GM23248 (cell line): ENCODE measurements around the gene RNLS. TPM values are rescaled to one million over a fixed set of nuclear protein-coding genes. Genes with fewer than 3 reads are reported as not detected.

Experiments used
- DNase-seq: peaks from one replicate; pipeline ENCODE4 v3.0.0-alpha.2; 2015
- H2AFZ ChIP-seq: fragments of 200-600 bp; sonication (generic); 2 replicates; pipeline ENCODE4 v1.6.1; 2016; ENCODE audit warnings: antibody characterized with exemption
- H3F3A ChIP-seq: fragments of 200-600 bp; sonication (generic); 2 replicates; pipeline ENCODE4 v1.6.1; 2016; ENCODE audit warnings: mild to moderate bottlenecking, antibody characterized with exemption, mixed run types; ENCODE audit not compliant: insufficient read depth
- H3K27ac ChIP-seq: fragments of 200-600 bp; sonication (generic); 2 replicates; pipeline ENCODE4 v1.5.1; 2016; ENCODE audit warnings: mild to moderate bottlenecking
- H3K27me3 ChIP-seq: fragments of 200-600 bp; sonication (generic); replicated peaks from 2 replicates; pipeline ENCODE4 v1.6.1; 2016; ENCODE audit warnings: mild to moderate bottlenecking; ENCODE audit not compliant: insufficient read depth
- H3K36me3 ChIP-seq: fragments of 200-600 bp; sonication (generic); 2 replicates; pipeline ENCODE4 v1.6.1; 2016; ENCODE audit warnings: low read depth, mild to moderate bottlenecking
- H3K4me1 ChIP-seq: fragments of 200-600 bp; sonication (generic); 2 replicates; pipeline ENCODE4 v1.6.1; 2016; ENCODE audit warnings: mild to moderate bottlenecking; ENCODE audit not compliant: insufficient read depth
- H3K4me2 ChIP-seq: fragments of 200-600 bp; sonication (generic); one replicate; pipeline ENCODE4 v1.6.1; 2016; ENCODE audit warnings: mild to moderate bottlenecking; ENCODE audit not compliant: unreplicated experiment
- H3K4me3 ChIP-seq: fragments of 200-600 bp; sonication (generic); 2 replicates; pipeline ENCODE4 v1.5.1; 2016; ENCODE audit warnings: mild to moderate bottlenecking
- H3K79me2 ChIP-seq: fragments of 200-600 bp; sonication (generic); 2 replicates; pipeline ENCODE4 v1.6.1; 2016; ENCODE audit warnings: mild to moderate bottlenecking; ENCODE audit not compliant: insufficient read depth
- H3K9ac ChIP-seq: fragments of 200-600 bp; sonication (generic); 2 replicates; pipeline ENCODE4 v1.6.1; 2016; ENCODE audit warnings: mild to moderate bottlenecking
- H3K9me2 ChIP-seq: fragments of 200-600 bp; sonication (generic); 2 replicates; pipeline ENCODE4 v1.6.1; 2016; ENCODE audit warnings: mixed run types, mild to moderate bottlenecking, moderate library complexity; ENCODE audit not compliant: insufficient read depth
- H3K9me3 ChIP-seq: fragments of 200-600 bp; sonication (generic); one replicate; pipeline ENCODE4 v1.6.1; 2017; ENCODE audit warnings: low read depth
- H4K20me1 ChIP-seq: fragments of 200-600 bp; sonication (generic); 2 replicates; pipeline ENCODE4 v1.6.0; 2016; ENCODE audit not compliant: insufficient read depth
- EZH2 ChIP-seq: fragments of 200-600 bp; sonication (generic); IDR thresholded peaks from 2 replicates; pipeline ENCODE4 v1.6.1; 2018; ENCODE audit warnings: antibody characterized with exemption, mild to moderate bottlenecking; ENCODE audit not compliant: insufficient read depth, poor library complexity, severe bottlenecking
- EZH2phosphoT487 ChIP-seq: fragments of 200-600 bp; sonication (generic); IDR thresholded peaks from 2 replicates; pipeline ENCODE4 v1.6.1; 2018; ENCODE audit warnings: antibody characterized with exemption, moderate library complexity, mild to moderate bottlenecking, low read depth; ENCODE audit not compliant: insufficient read depth
- WGBS, 2 experiments: methylation state at CpG; one replicate each; pipeline ENCODE4 v1.1.6; 2015 to 2017; ENCODE audit warnings: low lambda C conversion rate in 2 of 2, low coverage in 1 of 2; ENCODE audit errors: missing lambda C conversion rate in 2 of 2; 5-methylcytosine and 5-hydroxymethylcytosine counted together
- in situ Hi-C: fragments of 300-500 bp; cut with MboI; formaldehyde crosslinking; loops from 2 replicates; pipeline ENCODE4 v1.15.0; 2020
- polyA plus RNA-seq: library from polyadenylated mRNA; unstranded; fragments of >200 nt; fragmentation: Nextera tagmentation; extraction: Ambion mirVana; gene quantifications from 2 replicates; pipeline ENCODE4 v1.2.1, GENCODE V29; 2016
- total RNA-seq: library from RNA; depleted of rRNA; stranded (reverse); fragments of >200 nt; shearing (Covaris generic); gene quantifications from 2 replicates; pipeline ENCODE4 v1.2.3, GENCODE V29; 2014

The RNLS gene
- total and polyA plus RNA-seq, 2 experiments from 2014 or later, result 11.5 to 23.1 TPM

DNA sequence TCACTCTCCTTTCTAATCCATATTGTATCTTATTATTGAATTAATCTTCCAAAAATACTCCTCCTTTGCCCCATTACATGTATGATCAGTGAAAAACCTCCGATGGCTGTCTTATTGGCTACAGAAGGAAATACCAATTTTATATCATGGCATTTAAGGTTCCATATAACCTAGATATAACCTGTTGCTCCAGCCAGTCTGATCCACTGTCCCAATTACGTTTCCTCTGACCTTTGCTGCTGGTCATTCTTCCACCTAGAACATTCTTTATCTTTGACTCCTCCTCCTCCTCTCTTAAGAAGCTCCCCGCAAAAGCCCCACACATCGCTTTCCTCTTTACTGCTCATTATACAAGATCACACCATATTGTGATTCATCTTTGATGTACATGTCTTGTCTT is 161.5 kb downstream of the RNLS start:
- Histone ChIP-seq H3K36me3 (no peaks in the 10 kb centered on the region), H3K79me2 (no peaks in the 10 kb centered on the region), H3K27ac (no peak overlapping the region), H3K9me3 (no peaks in the 10 kb centered on the region), H3K4me2 (no peak overlapping the region), H2AFZ (no peak overlapping the region), H4K20me1 (no peaks in the 10 kb centered on the region), H3K9ac (no peak overlapping the region), H3K4me3 (no peak overlapping the region), H3K4me1 (no peaks in the 10 kb centered on the region), H3K27me3 (no peaks in the 10 kb centered on the region), H3K9me2 (no peaks in the 10 kb centered on the region), H3F3A (no peaks in the 10 kb centered on the region)
- 93 to 96% methylated on average over 4 of the region's 4 CpGs for WGBS, 2 experiments
- DNase-seq, result no peak
- in situ Hi-C loops, result no loop called here
- TF ChIP-seq EZH2, result no peak
- no peak for TF ChIP-seq EZH2phosphoT487

- no peaks in the 10 kb centered on the region for H3K79me2 ChIP-seq
- no peak overlapping the region for H3K4me3 ChIP-seq
- no peaks in the 10 kb centered on the region for H4K20me1 ChIP-seq
- H3K4me1 ChIP-seq, result no peaks in the 10 kb centered on the region
- no peaks in the 10 kb centered on the region for H3K36me3 ChIP-seq
- no peak for TF ChIP-seq EZH2
- TF ChIP-seq EZH2phosphoT487, result no peak
- no peak overlapping the region for H2AFZ ChIP-seq
- no peak overlapping the region for H3K9ac ChIP-seq
- H3K9me3 ChIP-seq, result no peaks in the 10 kb centered on the region
- no peak overlapping the region for H3K4me2 ChIP-seq
- DNase-seq, result no peak
- in situ Hi-C loops, result no loop called here
- H3K27ac ChIP-seq, result no peak overlapping the region
- 96 to 100% methylated on average over 1 of the region's 1 CpG for WGBS, 2 experiments
- H3K27me3 ChIP-seq, result no peaks in the 10 kb centered on the region
- H3F3A ChIP-seq, result no peaks in the 10 kb centered on the region
- H3K9me2 ChIP-seq, result no peaks in the 10 kb centered on the region
Measured at GRCh38 chr10:88418871-88419270, 164.2 kb downstream of the RNLS start.

DNA sequence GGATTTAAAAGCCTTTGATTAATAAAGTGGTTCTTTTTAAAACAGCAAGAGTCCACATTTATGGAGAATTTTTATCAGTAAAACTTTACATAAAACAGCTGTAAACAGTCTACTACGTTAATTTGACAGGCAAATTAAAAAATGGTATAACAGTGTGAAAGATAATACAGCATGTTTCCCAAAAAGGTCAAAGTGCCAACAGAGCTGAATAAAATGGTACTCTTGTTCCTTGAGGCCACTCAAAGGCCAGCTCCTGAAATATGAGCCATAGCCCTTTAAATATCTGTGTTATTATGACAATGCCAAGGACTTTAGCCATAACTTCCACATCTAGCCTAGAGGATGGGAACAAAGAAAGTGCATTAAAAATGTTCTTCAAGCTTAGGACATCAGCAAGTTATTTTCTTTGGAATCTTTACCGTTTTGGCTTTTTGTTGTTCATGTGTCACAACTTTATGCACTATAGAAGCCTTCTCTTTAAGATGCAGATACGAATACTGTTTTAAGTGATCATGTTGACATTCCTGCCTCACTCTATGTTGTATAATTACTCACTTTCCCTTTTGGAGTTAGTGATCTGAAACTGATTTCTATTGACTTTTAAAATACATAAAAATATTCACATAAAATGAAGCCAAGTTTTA is 165.6 kb downstream of the RNLS start:
- Histone ChIP-seq H3K4me3 (no peak overlapping the region), H3K4me1 (no peaks in the 10 kb centered on the region), H3K79me2 (no peaks in the 10 kb centered on the region), H3K9ac (no peak overlapping the region), H3F3A (no peaks in the 10 kb centered on the region), H2AFZ (no peak overlapping the region), H3K27me3 (no peaks in the 10 kb centered on the region), H3K4me2 (no peak overlapping the region), H3K27ac (no peak overlapping the region), H3K36me3 (no peaks in the 10 kb centered on the region), H4K20me1 (no peaks in the 10 kb centered on the region), H3K9me3 (no peaks in the 10 kb centered on the region), H3K9me2 (no peaks in the 10 kb centered on the region)
- in situ Hi-C loops, result no loop called here
- WGBS, 2 experiments, result 75 to 76% methylated on average over 3 of the region's 3 CpGs
- no peak for TF ChIP-seq EZH2phosphoT487
- TF ChIP-seq EZH2, result no peak
- no peak for DNase-seq

DNA sequence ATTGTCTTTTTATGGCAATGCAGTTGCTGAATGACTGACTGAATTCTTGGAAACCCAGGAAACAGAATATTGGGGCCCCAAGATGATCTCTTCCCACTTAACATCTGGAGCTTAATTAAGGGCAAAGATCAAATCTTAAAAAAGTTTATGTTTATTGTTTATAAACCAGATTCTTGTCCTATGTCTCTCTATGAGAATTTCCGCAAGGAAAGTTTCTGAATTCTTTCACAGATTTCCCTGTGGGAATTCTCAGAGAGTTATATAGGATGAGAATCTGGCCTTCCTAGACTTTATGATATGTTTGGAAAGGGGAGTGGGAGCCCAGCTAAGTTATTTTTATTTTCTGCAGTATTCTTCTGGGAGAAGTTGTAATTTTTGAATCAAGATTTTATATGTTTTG is 166.3 kb downstream of the RNLS start:
- H2AFZ ChIP-seq, result no peak overlapping the region
- no peaks in the 10 kb centered on the region for H3F3A ChIP-seq
- no peaks in the 10 kb centered on the region for H3K79me2 ChIP-seq
- no peaks in the 10 kb centered on the region for H3K4me1 ChIP-seq
- DNase-seq, result no peak
- TF ChIP-seq EZH2phosphoT487 (no peak), EZH2 (no peak)
- H3K27ac ChIP-seq, result no peak overlapping the region
- 98 to 100% methylated on average over 1 of the region's 1 CpG for whole genome bisulfite sequencing, 2 experiments
- H3K9ac ChIP-seq, result no peak overlapping the region
- H4K20me1 ChIP-seq, result no peaks in the 10 kb centered on the region
- H3K4me3 ChIP-seq, result no peak overlapping the region
- H3K27me3 ChIP-seq, result no peaks in the 10 kb centered on the region
- no peaks in the 10 kb centered on the region for H3K36me3 ChIP-seq
- no peaks in the 10 kb centered on the region for H3K9me2 ChIP-seq
- no peaks in the 10 kb centered on the region for H3K9me3 ChIP-seq
- in situ Hi-C loops, result no loop called here
- H3K4me2 ChIP-seq, result no peak overlapping the region
